Lower lobe of right lung (tissue), 2 donors: Measurements from ENCODE around the gene PPP3CA. TPM values are rescaled to one million over a fixed set of nuclear protein-coding genes. Genes with fewer than 3 reads are reported as not detected.

Experiments
- ATAC-seq, 2 donors: fragments of 200-7000 bp; cut with Tn5 transposase; one replicate each; pipeline ENCODE4 v1.9.1; 2020 to 2022; ENCODE audit warnings: mild to moderate bottlenecking in 2 of 2, moderate library complexity in 2 of 2
- DNase-seq: peaks from one replicate; pipeline ENCODE4 v3.0.0-alpha.2; 2020
- H3K27ac ChIP-seq: fragments of 200-600 bp; one replicate; pipeline ENCODE4 v1.8.0; 2022
- H3K27me3 ChIP-seq: fragments of 200-600 bp; one replicate; pipeline ENCODE4 v1.8.0; 2022; ENCODE audit warnings: low read depth
- H3K36me3 ChIP-seq: fragments of 200-600 bp; one replicate; pipeline ENCODE4 v1.8.0; 2022; ENCODE audit warnings: mild to moderate bottlenecking
- H3K4me1 ChIP-seq: fragments of 200-600 bp; one replicate; pipeline ENCODE4 v1.8.0; 2022
- H3K4me3 ChIP-seq: fragments of 200-600 bp; one replicate; pipeline ENCODE4 v1.8.0; 2022; ENCODE audit warnings: mild to moderate bottlenecking
- H3K9me3 ChIP-seq: fragments of 200-600 bp; one replicate; pipeline ENCODE4 v1.8.0; 2022
- CTCF ChIP-seq: fragments of 200-600 bp; IDR thresholded peaks from one replicate; pipeline ENCODE4 v1.8.0; 2022; ENCODE audit warnings: antibody characterized with exemption, mild to moderate bottlenecking
- intact Hi-C: fragments of 100-400 bp; cut with DNase I; formaldehyde crosslinking; loops from one replicate; pipeline ENCODE4 v1.11.0; 2022
- total RNA-seq: library from RNA; stranded (reverse); fragmentation: NEBNext Ultra II Directional; extraction: Animal tissue kit (Norgen Biotek cat#: 25700); gene quantifications from one replicate; pipeline ENCODE4 v1.2.1, GENCODE V29; 2021
- donor health status: DM: no; HTN: yes; CAD: no; lungs with severe emphysema.

PPP3CA gene
- total RNA-seq, 1 donor from 2014 or later: 50.2 TPM

GRCh38 chr4:101177154-101177553, 170.2 kb downstream of the PPP3CA start:
- no peak overlapping the region for H3K4me3 ChIP-seq
- H3K4me1 ChIP-seq: peaks cover 8% of the 10 kb centered on the region
- ATAC-seq (no peak), DNase-seq (no peak)
- H3K36me3 ChIP-seq: no peaks in the 10 kb centered on the region
- intact Hi-C loops: no loop called here
- H3K27me3 ChIP-seq: no peaks in the 10 kb centered on the region
- no peak for TF ChIP-seq CTCF
- H3K9me3 ChIP-seq: no peaks in the 10 kb centered on the region
- H3K27ac ChIP-seq: no peak overlapping the region

- ATAC-seq (peak; percentile 42 to 84), DNase-seq (no peak)
- Histone ChIP-seq H3K4me3 (no peak overlapping the region), H3K27me3 (no peaks in the 10 kb centered on the region), H3K4me1 (peaks cover 8% of the 10 kb centered on the region), H3K36me3 (no peaks in the 10 kb centered on the region), H3K9me3 (no peaks in the 10 kb centered on the region), H3K27ac (no peak overlapping the region)
- intact Hi-C loops: no loop called here
- TF ChIP-seq CTCF: no peak
Measured at GRCh38 chr4:101175896-101176676, 171.2 kb downstream of the PPP3CA start.

- intact Hi-C loops: no loop called here
- no peak overlapping the region for H3K27ac ChIP-seq
Measured at GRCh38 chr4:101174679-101175345, 172.5 kb downstream of the PPP3CA start.

GRCh38 chr4:101172369-101172768, 175.0 kb downstream of the PPP3CA start:
- H3K27me3 ChIP-seq: no peaks in the 10 kb centered on the region
- TF ChIP-seq CTCF: no peak
- no peak overlapping the region for H3K27ac ChIP-seq
- no peak overlapping the region for H3K4me3 ChIP-seq
- peaks cover 17% of the 10 kb centered on the region for H3K4me1 ChIP-seq
- no peak for ATAC-seq
- intact Hi-C loops: no loop called here
- no peaks in the 10 kb centered on the region for H3K36me3 ChIP-seq
- H3K9me3 ChIP-seq: no peaks in the 10 kb centered on the region
- no peak for DNase-seq

More at GRCh38 chr4:101174679-101175345, 172.5 kb downstream of the PPP3CA start:
- H3K4me1 ChIP-seq: peaks cover 8% of the 10 kb centered on the region
- ATAC-seq: no peak
- no peaks in the 10 kb centered on the region for H3K36me3 ChIP-seq
- H3K4me3 ChIP-seq: no peak overlapping the region
- no peaks in the 10 kb centered on the region for H3K9me3 ChIP-seq
- no peaks in the 10 kb centered on the region for H3K27me3 ChIP-seq
- no peak for DNase-seq
- no peak for TF ChIP-seq CTCF

GRCh38 chr4:101171747-101172146, 175.6 kb downstream of the PPP3CA start:
- intact Hi-C loops: no loop called here
- no peak overlapping the region for H3K27ac ChIP-seq
- no peak for ATAC-seq
- H3K4me3 ChIP-seq: no peak overlapping the region
- no peak for DNase-seq
- no peaks in the 10 kb centered on the region for H3K36me3 ChIP-seq
- no peaks in the 10 kb centered on the region for H3K9me3 ChIP-seq
- no peaks in the 10 kb centered on the region for H3K27me3 ChIP-seq
- TF ChIP-seq CTCF: no peak
- peaks cover 16% of the 10 kb centered on the region for H3K4me1 ChIP-seq
